NK-92 treated with Interleukin-12 subunit alpha and Interleukin-12 subunit beta, amount 100 ng/mL, for 24 hours (cell line): ENCODE data around the gene WNT3.
"Not testable (repeated sequence)": the region's sequence is repeated elsewhere in the genome, so short reads cannot be mapped to it uniquely, and the experiment has no call there.

Experiments used
- DNase-seq: peaks from one replicate; lab custom pipeline; 2025; lab: John Stamatoyannopoulos, UW

Gene WNT3

GRCh38 chr17:46813920-46814319 is 4.6 kb downstream of the WNT3 start:
- no peak for DNase-seq

GRCh38 chr17:46812624-46813318 is 5.7 kb downstream of the WNT3 start:
- no peak for DNase-seq

GRCh38 chr17:46811978-46812583 is 6.4 kb downstream of the WNT3 start:
- no peak for DNase-seq

- DNase-seq: no peak
Observed at GRCh38 chr17:46810837-46811236, 7.7 kb downstream of the WNT3 start.

GRCh38 chr17:46809110-46809571 is 9.4 kb downstream of the WNT3 start:
- DNase-seq: no peak

GRCh38 chr17:46805771-46806170 is 12.7 kb downstream of the WNT3 start:
- DNase-seq: no peak

- DNase-seq: no peak
Observed at GRCh38 chr17:46803544-46803943, 14.9 kb downstream of the WNT3 start.

- DNase-seq: no peak
Observed at GRCh38 chr17:46802800-46803199, 15.7 kb downstream of the WNT3 start.

GRCh38 chr17:46800573-46800972 is 17.9 kb downstream of the WNT3 start:
- no peak for DNase-seq

- DNase-seq: no peak
Observed at GRCh38 chr17:46796956-46797530, 21.4 kb downstream of the WNT3 start.

GRCh38 chr17:46796524-46796923 is 22.0 kb downstream of the WNT3 start:
- no peak for DNase-seq

- DNase-seq: no peak
Observed at GRCh38 chr17:46796084-46796483, 22.4 kb downstream of the WNT3 start.

- DNase-seq: no peak
Observed at GRCh38 chr17:46795379-46795952, 23.0 kb downstream of the WNT3 start.

- no peak for DNase-seq
Observed at GRCh38 chr17:46794318-46794717, 24.2 kb downstream of the WNT3 start.

GRCh38 chr17:46793541-46793940 is 25.0 kb downstream of the WNT3 start:
- DNase-seq: no peak

GRCh38 chr17:46793023-46793422 is 25.5 kb downstream of the WNT3 start:
- not testable (repeated sequence) for DNase-seq

- no peak for DNase-seq
Observed at GRCh38 chr17:46792071-46792470, 26.4 kb downstream of the WNT3 start.

- DNase-seq: no peak
Observed at GRCh38 chr17:46791531-46791930, 27.0 kb downstream of the WNT3 start.

- no peak for DNase-seq
Observed at GRCh38 chr17:46790216-46790615, 28.3 kb downstream of the WNT3 start.

- no peak for DNase-seq
Observed at GRCh38 chr17:46789610-46790009, 28.9 kb downstream of the WNT3 start.

GRCh38 chr17:46788796-46789195 is 29.7 kb downstream of the WNT3 start:
- no peak for DNase-seq

- no peak for DNase-seq
Observed at GRCh38 chr17:46788300-46788699, 30.2 kb downstream of the WNT3 start.

GRCh38 chr17:46787478-46787877 is 31.0 kb downstream of the WNT3 start:
- no peak for DNase-seq
